Smooth muscle cell (in vitro differentiated cells): ENCODE measurements around the gene STUM. TPM values are rescaled to one million over a fixed set of nuclear protein-coding genes. Genes with fewer than 3 reads are reported as not detected.

ENCODE experiments used
- DNase-seq: peaks from one replicate; lab custom pipeline; 2025; ENCODE audit not compliant: unreplicated experiment; lab: John Stamatoyannopoulos, UW
- H2AFZ ChIP-seq: fragments of 200-600 bp; sonication (generic); 2 replicates; pipeline ENCODE4 v1.6.0; 2016; ENCODE audit warnings: antibody characterized with exemption, low read depth, mild to moderate bottlenecking
- H3F3A ChIP-seq: fragments of 200-600 bp; sonication (generic); 2 replicates; pipeline ENCODE4 v1.6.0; 2017; ENCODE audit warnings: antibody characterized with exemption, low read depth
- H3K27ac ChIP-seq: fragments of 200-600 bp; sonication (generic); 2 replicates; pipeline ENCODE4 v1.5.1; 2016; ENCODE audit warnings: low read depth, mild to moderate bottlenecking
- H3K27me3 ChIP-seq: fragments of 200-600 bp; sonication (generic); 2 replicates; pipeline ENCODE4 v1.6.1; 2016; ENCODE audit warnings: low read depth, mild to moderate bottlenecking
- H3K36me3 ChIP-seq: fragments of 200-600 bp; sonication (generic); 2 replicates; pipeline ENCODE4 v1.5.1; 2016; ENCODE audit warnings: low read depth
- H3K4me1 ChIP-seq: fragments of 200-600 bp; sonication (generic); 2 replicates; pipeline ENCODE4 v1.5.1; 2016; ENCODE audit warnings: low read depth
- H3K4me2 ChIP-seq: fragments of 200-600 bp; sonication (generic); 2 replicates; pipeline ENCODE4 v1.6.0; 2016; ENCODE audit warnings: mild to moderate bottlenecking
- H3K4me3 ChIP-seq: fragments of 200-600 bp; sonication (generic); 2 replicates; pipeline ENCODE4 v1.5.1; 2016; ENCODE audit warnings: mild to moderate bottlenecking
- H3K79me2 ChIP-seq: fragments of 200-600 bp; sonication (generic); 2 replicates; pipeline ENCODE4 v1.6.0; 2016; ENCODE audit warnings: low read depth, mild to moderate bottlenecking
- H3K9ac ChIP-seq: fragments of 200-600 bp; sonication (generic); 2 replicates; pipeline ENCODE4 v1.6.0; 2016; ENCODE audit warnings: low read depth
- H3K9me3 ChIP-seq: fragments of 200-600 bp; sonication (generic); replicated peaks from 2 replicates; pipeline ENCODE4 v1.5.1; 2016; ENCODE audit warnings: low read depth
- H4K20me1 ChIP-seq: fragments of 200-600 bp; sonication (generic); 2 replicates; pipeline ENCODE4 v1.6.0; 2016; ENCODE audit warnings: low read depth
- CTCF ChIP-seq: fragments of 200-600 bp; sonication (generic); IDR thresholded peaks from 2 replicates; pipeline ENCODE4 v1.5.1; 2017; ENCODE audit warnings: borderline replicate concordance, mild to moderate bottlenecking, antibody characterized with exemption; ENCODE audit not compliant: insufficient read depth, poor library complexity, severe bottlenecking
- WGBS: methylation state at CpG from one replicate; pipeline ENCODE4 v1.1.7; 2016; ENCODE audit warnings: low lambda C conversion rate; 5-methylcytosine and 5-hydroxymethylcytosine counted together
- polyA plus RNA-seq: library from polyadenylated mRNA; unstranded; fragments of >200 nt; fragmentation: Nextera tagmentation; extraction: Ambion mirVana; gene quantifications from 2 replicates; pipeline ENCODE4 v1.2.1, GENCODE V29; 2016
- total RNA-seq: library from RNA; depleted of rRNA; stranded (reverse); fragments of >200 nt; gene quantifications from 2 replicates; pipeline ENCODE4 v1.2.3, GENCODE V29; 2014

STUM gene
- total and polyA plus RNA-seq, 2 experiments from 2014 or later = 0.04 TPM; not detected in 1

GRCh38 chr1:226629896-226630550, 81.5 kb downstream of the STUM start:
- Histone ChIP-seq H3K27me3 (no peaks in the 10 kb centered on the region), H3K4me3 (no peak overlapping the region), H2AFZ (no peak overlapping the region), H4K20me1 (no peaks in the 10 kb centered on the region), H3K27ac (no peak overlapping the region), H3K9ac (no peak overlapping the region), H3K79me2 (no peaks in the 10 kb centered on the region), H3F3A (peaks cover 6% of the 10 kb centered on the region), H3K4me1 (no peaks in the 10 kb centered on the region), H3K4me2 (no peak overlapping the region), H3K9me3 (no peaks in the 10 kb centered on the region), H3K36me3 (no peaks in the 10 kb centered on the region)
- DNase-seq = no peak
- WGBS = 95% methylated on average over 6 of the region's 6 CpGs
- TF ChIP-seq CTCF = no peak

GRCh38 chr1:226630592-226630991, 82.0 kb downstream of the STUM start:
- peaks cover 6% of the 10 kb centered on the region for H3F3A ChIP-seq
- H3K27me3 ChIP-seq = no peaks in the 10 kb centered on the region
- H3K9me3 ChIP-seq = no peaks in the 10 kb centered on the region
- no peak overlapping the region for H3K4me3 ChIP-seq
- no peaks in the 10 kb centered on the region for H3K4me1 ChIP-seq
- H4K20me1 ChIP-seq = no peaks in the 10 kb centered on the region
- no peaks in the 10 kb centered on the region for H3K36me3 ChIP-seq
- H3K9ac ChIP-seq = no peak overlapping the region
- WGBS = 100% methylated on average over 3 of the region's 3 CpGs
- H2AFZ ChIP-seq = no peak overlapping the region
- no peak overlapping the region for H3K27ac ChIP-seq
- DNase-seq = no peak
- H3K4me2 ChIP-seq = no peak overlapping the region
- no peaks in the 10 kb centered on the region for H3K79me2 ChIP-seq
- TF ChIP-seq CTCF = no peak

- DNase-seq = no peak
- TF ChIP-seq CTCF = no peak
- Histone ChIP-seq H3K4me2 (no peak overlapping the region), H3K36me3 (no peaks in the 10 kb centered on the region), H3K9me3 (no peaks in the 10 kb centered on the region), H3F3A (peaks cover 6% of the 10 kb centered on the region), H3K4me3 (no peak overlapping the region), H4K20me1 (no peaks in the 10 kb centered on the region), H3K27me3 (no peaks in the 10 kb centered on the region), H2AFZ (no peak overlapping the region), H3K27ac (no peak overlapping the region), H3K4me1 (no peaks in the 10 kb centered on the region), H3K79me2 (no peaks in the 10 kb centered on the region), H3K9ac (no peak overlapping the region)
- 85% methylated on average over 10 of the region's 10 CpGs for WGBS
Observed at GRCh38 chr1:226631229-226632000, 82.9 kb downstream of the STUM start.
